PC-3 (cell line): ENCODE measurements around the gene XG. TPM values are rescaled to one million over a fixed set of nuclear protein-coding genes. Genes with fewer than 3 reads are reported as not detected.

Experiments
- ATAC-seq: fragments of 200-7000 bp; cut with Tn5 transposase; 2 replicates; pipeline ENCODE4 v1.9.1; 2020; ENCODE audit warnings: mild to moderate bottlenecking, moderate library complexity
- BruUV-seq: library from RNA; stranded (reverse); fragments of 400-500 nt; replicated peaks from 2 replicates; lab custom pipeline; 2021; lab: Mats Ljungman, UMichigan
- CTCF ChIA-PET: fragments of 300-600 bp; sonication (Branson Sonifier 250); formaldehyde crosslinking; loops from one replicate; lab custom pipeline; 2022; ENCODE audit warnings: antibody characterized with exemption; lab: Charles Lee
- POLR2A ChIA-PET: fragments of 300-600 bp; sonication (Branson Sonifier 250); formaldehyde crosslinking; loops from one replicate; lab custom pipeline; 2022; ENCODE audit warnings: antibody characterized with exemption; ENCODE audit not compliant: unreplicated experiment; lab: Charles Lee
- DNase-seq: peaks from one replicate; pipeline ENCODE4 v3.0.0-alpha.2; 2015
- H2AFZ ChIP-seq: fragments of 300-600 bp; sonication (generic); 2 replicates; pipeline ENCODE4 v1.6.0; 2016; ENCODE audit warnings: antibody characterized with exemption, low read length
- H3F3A ChIP-seq: fragments of 300-600 bp; sonication (generic); one replicate; pipeline ENCODE4 v1.6.0; 2017; ENCODE audit warnings: antibody characterized with exemption, low read length, control low read depth, mild to moderate bottlenecking; ENCODE audit not compliant: unreplicated experiment
- H3K27ac ChIP-seq: fragments of 300-600 bp; sonication (generic); 2 replicates; pipeline ENCODE4 v1.5.1; 2016; ENCODE audit warnings: mild to moderate bottlenecking, low read length
- H3K27me3 ChIP-seq: fragments of 300-600 bp; sonication (generic); 2 replicates; pipeline ENCODE4 v1.6.1; 2016; ENCODE audit warnings: low read length, mixed read lengths
- H3K36me3 ChIP-seq: fragments of 300-600 bp; sonication (generic); 2 replicates; pipeline ENCODE4 v1.6.1; 2016; ENCODE audit warnings: low read depth, mixed run types, low read length, mixed read lengths
- H3K4me1 ChIP-seq: fragments of 300-600 bp; sonication (generic); 2 replicates; pipeline ENCODE4 v1.5.1; 2016; ENCODE audit warnings: low read length; ENCODE audit not compliant: insufficient read depth
- H3K4me2 ChIP-seq: fragments of 300-600 bp; sonication (generic); 2 replicates; pipeline ENCODE4 v1.6.0; 2016; ENCODE audit warnings: low read length
- H3K4me3 ChIP-seq: fragments of 300-600 bp; sonication (generic); 2 replicates; pipeline ENCODE4 v1.5.1; 2016; ENCODE audit warnings: mild to moderate bottlenecking, low read length, mixed read lengths
- H3K79me2 ChIP-seq: fragments of 300-600 bp; sonication (generic); 2 replicates; pipeline ENCODE4 v1.6.1; 2017; ENCODE audit warnings: low read length, mixed read lengths
- H3K9ac ChIP-seq: fragments of 300-600 bp; sonication (generic); 2 replicates; pipeline ENCODE4 v1.6.0; 2016; ENCODE audit warnings: mild to moderate bottlenecking, low read length
- H3K9me2 ChIP-seq: fragments of 300-600 bp; sonication (generic); replicated peaks from 2 replicates; pipeline ENCODE4 v1.6.1; 2016; ENCODE audit warnings: mixed run types, low read length, mixed read lengths
- H3K9me3 ChIP-seq: fragments of 300-600 bp; sonication (generic); 2 replicates; pipeline ENCODE4 v1.6.1; 2016; ENCODE audit warnings: low read length, mixed read lengths
- H4K20me1 ChIP-seq: fragments of 300-600 bp; sonication (generic); 2 replicates; pipeline ENCODE4 v1.6.1; 2016; ENCODE audit warnings: low read length, mixed read lengths
- EZH2 ChIP-seq: fragments of 300-600 bp; sonication (generic); IDR thresholded peaks from one replicate; pipeline ENCODE4 v1.6.1; 2017; ENCODE audit warnings: antibody characterized with exemption, mild to moderate bottlenecking, low read length; ENCODE audit not compliant: unreplicated experiment
- EZH2phosphoT487 ChIP-seq: fragments of 300-600 bp; sonication (generic); IDR thresholded peaks from 2 replicates; pipeline ENCODE4 v1.6.1; 2018; ENCODE audit warnings: mild to moderate bottlenecking, antibody characterized with exemption, low read length, borderline replicate concordance
- intact Hi-C: fragments of 100-400 bp; cut with micrococcal nuclease; formaldehyde crosslinking; loops from 2 replicates; pipeline ENCODE4 v1.9.0; 2023
- total RNA-seq: library from RNA; depleted of rRNA; stranded (reverse); fragments of >200 nt; gene quantifications from 2 replicates; pipeline ENCODE4 v1.2.3, GENCODE V29; 2014
- TF ChIP-seq, protein P1 (sequence below): fragments of 300-600 bp; sonication (generic); conservative IDR thresholded peaks from 2 replicates; pipeline ENCODE4 v1.5.1; 2017; ENCODE audit warnings: antibody characterized with exemption, low read depth, mild to moderate bottlenecking, low read length

Gene XG
- total RNA-seq, 1 experiment from 2014 or later, result not detected

DNA sequence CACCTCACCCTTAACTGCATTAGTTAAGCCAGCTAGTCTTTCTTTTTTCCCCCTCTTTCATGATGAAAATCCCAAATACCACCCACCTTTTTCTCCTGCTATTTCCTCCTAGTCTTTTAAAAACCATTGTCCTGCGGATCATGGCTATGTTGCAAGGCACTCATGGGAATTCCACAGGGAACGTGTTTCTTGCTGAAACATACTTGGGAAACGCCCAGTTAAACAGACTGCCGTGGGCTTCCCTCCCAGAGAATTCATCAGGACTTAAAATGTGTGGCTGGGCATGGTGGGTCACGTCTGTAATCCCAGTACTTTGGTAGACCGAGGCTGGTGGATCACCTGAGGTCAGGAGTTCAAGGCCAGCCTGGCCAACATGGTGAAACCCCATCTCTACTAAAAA is 32.2 kb downstream of the XG start:
- Histone ChIP-seq H3K4me1 (no peaks in the 10 kb centered on the region), H3K36me3 (no peaks in the 10 kb centered on the region), H3K9me2 (no peaks in the 10 kb centered on the region), H3K9me3 (no peaks in the 10 kb centered on the region), H3K27me3 (no peaks in the 10 kb centered on the region), H3K79me2 (no peaks in the 10 kb centered on the region), H3K4me2 (no peak overlapping the region), H3K27ac (no peak overlapping the region), H3F3A (no peaks in the 10 kb centered on the region), H3K4me3 (no peak overlapping the region), H4K20me1 (no peaks in the 10 kb centered on the region), H2AFZ (no peak overlapping the region), H3K9ac (no peak overlapping the region)
- ATAC-seq (no peak), DNase-seq (no peak)
- TF ChIP-seq, protein P1, sequence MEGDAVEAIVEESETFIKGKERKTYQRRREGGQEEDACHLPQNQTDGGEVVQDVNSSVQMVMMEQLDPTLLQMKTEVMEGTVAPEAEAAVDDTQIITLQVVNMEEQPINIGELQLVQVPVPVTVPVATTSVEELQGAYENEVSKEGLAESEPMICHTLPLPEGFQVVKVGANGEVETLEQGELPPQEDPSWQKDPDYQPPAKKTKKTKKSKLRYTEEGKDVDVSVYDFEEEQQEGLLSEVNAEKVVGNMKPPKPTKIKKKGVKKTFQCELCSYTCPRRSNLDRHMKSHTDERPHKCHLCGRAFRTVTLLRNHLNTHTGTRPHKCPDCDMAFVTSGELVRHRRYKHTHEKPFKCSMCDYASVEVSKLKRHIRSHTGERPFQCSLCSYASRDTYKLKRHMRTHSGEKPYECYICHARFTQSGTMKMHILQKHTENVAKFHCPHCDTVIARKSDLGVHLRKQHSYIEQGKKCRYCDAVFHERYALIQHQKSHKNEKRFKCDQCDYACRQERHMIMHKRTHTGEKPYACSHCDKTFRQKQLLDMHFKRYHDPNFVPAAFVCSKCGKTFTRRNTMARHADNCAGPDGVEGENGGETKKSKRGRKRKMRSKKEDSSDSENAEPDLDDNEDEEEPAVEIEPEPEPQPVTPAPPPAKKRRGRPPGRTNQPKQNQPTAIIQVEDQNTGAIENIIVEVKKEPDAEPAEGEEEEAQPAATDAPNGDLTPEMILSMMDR, result no peak
- TF ChIP-seq EZH2phosphoT487, result no peak
- ChIA-PET POLR2A (no interaction called here), CTCF (no interaction called here)
- intact Hi-C loops, result no loop called here
- no TSS peak for BruUV-seq

DNA sequence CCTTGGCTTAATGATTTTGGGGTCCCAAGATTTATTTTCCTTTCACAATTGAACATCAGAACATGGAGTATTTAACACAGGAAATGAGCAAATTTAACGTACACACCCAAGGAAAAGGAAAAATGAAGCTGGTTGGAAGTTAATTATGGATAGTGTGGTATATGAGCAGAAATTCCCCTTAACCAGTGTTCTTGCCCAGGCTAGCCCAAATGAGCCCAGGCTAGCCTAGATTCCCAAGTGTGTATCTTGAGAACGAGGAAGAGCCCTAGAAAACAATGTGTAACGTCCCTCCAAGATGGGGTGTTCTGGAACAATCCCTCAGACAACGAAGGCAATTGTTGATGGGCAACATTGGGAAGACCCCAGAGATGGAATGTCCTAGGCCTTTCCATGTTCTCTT is 33.7 kb downstream of the XG start:
- Histone ChIP-seq H3K9ac (no peak overlapping the region), H3K9me3 (no peaks in the 10 kb centered on the region), H3K79me2 (no peaks in the 10 kb centered on the region), H3K9me2 (no peaks in the 10 kb centered on the region), H3K27me3 (no peaks in the 10 kb centered on the region), H3F3A (no peaks in the 10 kb centered on the region), H2AFZ (no peak overlapping the region), H3K4me3 (no peak overlapping the region), H3K4me1 (no peaks in the 10 kb centered on the region), H3K4me2 (no peak overlapping the region), H3K27ac (no peak overlapping the region), H3K36me3 (no peaks in the 10 kb centered on the region), H4K20me1 (no peaks in the 10 kb centered on the region)
- ChIA-PET POLR2A (no interaction called here), CTCF (no interaction called here)
- BruUV-seq, result no TSS peak
- DNase-seq (no peak), ATAC-seq (no peak)
- TF ChIP-seq EZH2, result no peak
- TF ChIP-seq, protein P1, result no peak
- no peak for TF ChIP-seq EZH2phosphoT487
- intact Hi-C loops, result no loop called here

DNA sequence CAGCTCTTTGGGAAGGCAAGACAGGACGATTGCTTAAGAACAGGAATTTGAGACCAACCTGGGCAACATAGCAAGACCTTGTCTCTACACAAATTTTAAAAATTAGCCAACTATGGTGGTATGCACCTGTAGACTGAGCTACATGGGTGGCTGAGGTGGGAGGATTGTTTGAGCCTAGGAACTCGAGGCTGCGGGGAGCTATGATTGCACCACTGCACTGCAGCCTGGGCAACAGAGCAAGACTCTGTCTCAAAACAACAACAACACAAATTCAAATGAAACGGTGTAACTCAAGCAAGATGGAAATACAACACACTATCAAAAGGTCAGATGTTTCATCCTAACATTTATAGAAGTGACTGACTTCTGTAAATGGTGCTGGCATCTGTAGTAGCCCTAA is 37.1 kb downstream of the XG start:
- no peak for TF ChIP-seq EZH2phosphoT487
- TF ChIP-seq EZH2, result no peak
- TF ChIP-seq, protein P1, result no peak
- Histone ChIP-seq H3K9me2 (no peaks in the 10 kb centered on the region), H3K27me3 (peaks cover 7% of the 10 kb centered on the region; the same call in 1 of the 2 replicates), H3K36me3 (no peaks in the 10 kb centered on the region), H4K20me1 (no peaks in the 10 kb centered on the region), H3K9me3 (no peaks in the 10 kb centered on the region), H3F3A (no peaks in the 10 kb centered on the region), H2AFZ (no peak overlapping the region), H3K9ac (no peak overlapping the region), H3K27ac (no peak overlapping the region), H3K4me3 (no peak overlapping the region), H3K4me1 (no peaks in the 10 kb centered on the region), H3K79me2 (no peaks in the 10 kb centered on the region), H3K4me2 (no peak overlapping the region)
- no peak for ATAC-seq
- ChIA-PET POLR2A (no interaction called here), CTCF (no interaction called here)
- no TSS peak for BruUV-seq
- intact Hi-C loops, result no loop called here
- no peak for DNase-seq
